Fibroblast of lung (primary cell): ENCODE measurements around the gene BPTF.

Source experiments
- CTCF ChIP-seq, 2 donors: IDR thresholded peaks in 1 of 2; conservative IDR thresholded peaks in 1 of 2; 1 replicate in 1 of 2; 2 replicates in 1 of 2; pipeline ENCODE4 v1.5.1; 2011 to 2012; ENCODE audit warnings: low read length in 2 of 2, control low read depth in 1 of 2, inconsistent platforms in 1 of 2, low read depth in 1 of 2, mild to moderate bottlenecking in 1 of 2
- EZH2 ChIP-seq: IDR thresholded peaks from 2 replicates; pipeline ENCODE4 v1.5.1; 2012; ENCODE audit warnings: low read length, control low read depth, mild to moderate bottlenecking; ENCODE audit errors: missing control alignments

- TF ChIP-seq CTCF (conservative IDR thresholded peaks at IDR 0.05 in 1 of 2, IDR thresholded peaks at IDR 0.05 in 1 of 2; ENCODE audit: low read depth in 1 of 2, low read length in 2 of 2) = no peak
- no peak for TF ChIP-seq EZH2
Observed at GRCh38 chr17:67831268-67831667, 6.0 kb downstream of the BPTF start.
